ENCODE results near the gene PRODH2.
"Not testable (repeated sequence)": the region's sequence is repeated elsewhere in the genome, so short reads cannot be mapped to it uniquely, and the experiment has no call there.

Gene PRODH2

DNA sequence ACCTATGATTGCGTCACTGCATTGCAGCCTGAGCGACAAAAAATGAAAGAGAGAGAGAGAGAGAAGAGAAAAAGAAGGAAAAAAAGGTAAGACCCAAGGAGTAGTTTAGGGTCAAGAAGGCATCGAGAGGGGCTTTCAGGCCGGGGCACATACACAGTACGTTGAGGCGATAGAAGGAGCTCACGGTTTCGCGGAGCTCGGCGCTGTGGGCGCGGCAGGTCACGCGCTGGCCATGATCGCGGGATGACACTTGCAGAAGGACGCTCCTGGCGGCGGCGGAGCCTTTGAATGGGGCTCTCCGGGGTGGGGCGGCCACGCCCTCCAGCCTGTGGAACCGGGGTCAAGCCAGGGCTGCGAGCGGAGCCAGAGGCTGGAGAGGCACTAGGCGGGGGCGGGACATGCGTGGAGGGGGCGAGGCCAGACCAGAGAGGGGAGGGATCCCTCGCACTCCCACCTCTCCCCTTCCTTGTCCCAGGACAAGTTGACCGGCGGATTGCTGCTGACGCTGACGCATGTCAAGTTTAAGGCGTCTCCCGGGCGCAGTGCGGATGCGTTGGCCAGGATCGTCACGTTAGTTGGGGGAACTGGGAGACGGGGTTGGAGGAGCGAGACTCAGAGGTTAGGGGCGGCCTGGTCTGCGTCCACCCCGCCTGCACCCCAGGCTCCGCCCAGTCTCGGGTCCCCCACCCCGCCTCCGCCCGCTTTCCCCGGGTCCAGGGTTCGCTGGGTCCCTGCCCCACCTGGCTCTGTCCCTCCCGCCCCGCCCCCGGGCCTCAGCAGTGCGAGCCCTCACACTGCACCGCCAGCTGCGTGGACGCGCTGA, 32.8 kb upstream of the PRODH2 start:
- H3K36me3 ChIP-seq (ENCODE audit: insufficient read depth, low read length), result no peaks in the 10 kb centered on the region
- no peak overlapping the region for H3K27ac ChIP-seq
- H3K9ac ChIP-seq (ENCODE audit: insufficient read length), result no peak overlapping the region
- TF ChIP-seq EZH2 (IDR thresholded peaks at IDR 0.05), result no peak
- no peak overlapping the region for H3K4me3 ChIP-seq
- no peaks in the 10 kb centered on the region for H3K9me3 ChIP-seq (ENCODE audit: low read depth, low read length)
- DNase-seq (ENCODE audit: low read depth, low spot score), result no peak

DNA sequence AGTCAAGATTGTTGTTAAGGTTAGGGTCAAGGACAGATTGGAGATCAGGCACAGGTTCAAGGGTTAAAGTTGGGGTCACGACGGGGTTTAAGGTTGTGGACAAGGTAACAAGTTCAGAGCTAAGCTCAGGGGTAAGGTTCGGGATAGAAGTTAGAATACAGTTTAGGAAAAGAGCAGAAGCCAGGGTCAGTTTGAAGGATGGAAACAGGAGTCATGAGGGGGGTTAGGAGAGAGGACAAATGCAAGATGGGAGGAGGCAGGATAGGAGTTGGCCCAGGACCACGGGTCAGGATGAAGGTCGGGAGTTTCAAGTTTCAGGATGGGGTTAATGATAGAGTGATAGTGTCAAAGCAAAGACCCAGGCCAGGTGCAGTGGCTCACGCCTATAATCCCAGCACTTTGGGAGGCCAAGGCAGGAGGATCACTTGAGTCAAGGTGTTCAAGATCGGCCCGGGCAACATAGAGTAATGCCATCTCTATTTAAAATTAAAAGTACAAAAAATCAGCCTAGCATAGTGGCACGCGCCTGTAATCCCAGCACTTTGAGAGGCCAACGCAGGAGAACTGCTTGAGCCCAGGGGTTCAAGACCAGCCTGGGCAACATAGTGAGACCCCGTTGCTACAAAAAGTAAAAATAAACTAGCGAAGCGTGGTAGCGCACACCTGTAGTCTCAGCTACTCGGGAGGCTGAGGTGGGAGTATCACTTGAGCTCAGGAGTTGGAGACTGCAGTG, 32.0 kb upstream of the PRODH2 start:
- TF ChIP-seq FOXP2 (optimal IDR thresholded peaks at IDR 0.05; ENCODE audit: control extremely low read depth, extremely low read length, insufficient read depth), result no peak
- TF ChIP-seq POLR2AphosphoS5 (IDR thresholded peaks at IDR 0.05; ENCODE audit: borderline replicate concordance, low read depth, low read length), result no peak
- TF ChIP-seq EZH2 (IDR thresholded peaks at IDR 0.05), result no peak
- H3K9me3 ChIP-seq (ENCODE audit: low read depth, low read length), result no peaks in the 10 kb centered on the region
- H3K27ac ChIP-seq, result no peak overlapping the region
- DNase-seq (ENCODE audit: low read depth, low spot score), result no peak
- H3K36me3 ChIP-seq (ENCODE audit: insufficient read depth, low read length), result no peaks in the 10 kb centered on the region
- no peak overlapping the region for H3K4me3 ChIP-seq
- H3K9ac ChIP-seq (ENCODE audit: insufficient read length), result no peak overlapping the region

DNA sequence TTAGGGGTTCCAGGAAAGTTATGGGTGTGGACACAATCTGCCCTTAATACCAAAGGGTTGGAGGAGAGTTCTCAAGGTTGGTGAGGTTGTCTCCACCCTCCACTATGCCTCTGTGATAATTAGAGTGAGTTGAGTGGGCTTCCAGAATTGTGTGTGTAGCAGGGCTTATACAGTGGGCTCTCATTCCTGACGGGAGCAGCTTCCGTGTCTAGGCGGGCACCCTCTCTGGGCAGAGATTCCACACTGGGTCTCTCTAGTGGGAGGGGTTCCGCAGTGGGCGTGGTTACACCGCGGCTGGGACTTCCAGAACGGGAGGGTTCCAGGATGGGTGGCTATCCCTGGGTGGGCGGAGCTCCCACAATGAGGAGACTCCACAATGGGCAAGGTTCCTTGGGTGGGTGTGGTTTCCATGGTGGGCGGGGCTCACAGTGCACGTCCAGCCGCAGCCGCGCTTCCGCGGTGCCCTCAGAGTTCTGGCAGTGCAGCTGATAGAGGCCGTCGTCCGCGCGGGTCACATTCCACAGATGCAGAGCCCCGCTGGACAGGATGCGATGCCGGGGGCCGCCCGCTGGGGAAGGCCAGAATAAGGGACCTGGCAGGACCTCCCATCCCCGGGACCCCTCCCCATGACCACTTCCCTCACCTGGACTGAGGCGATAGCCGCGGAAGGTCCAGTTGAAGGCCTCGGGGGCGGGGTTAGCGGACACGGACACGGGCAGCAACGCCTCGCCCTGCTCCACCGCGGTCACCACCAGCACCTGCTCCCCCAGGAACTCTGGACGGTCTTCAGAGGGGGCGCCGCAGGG, 31.2 kb upstream of the PRODH2 start:
- TF ChIP-seq FOXP2 (optimal IDR thresholded peaks at IDR 0.05; ENCODE audit: control extremely low read depth, extremely low read length, insufficient read depth) (no peak), EZH2 (IDR thresholded peaks at IDR 0.05) (no peak), POLR2AphosphoS5 (IDR thresholded peaks at IDR 0.05; ENCODE audit: borderline replicate concordance, low read depth, low read length) (no peak)
- Histone ChIP-seq H3K27ac (no peak overlapping the region), H3K9me3 (ENCODE audit: low read depth, low read length) (no peaks in the 10 kb centered on the region), H3K36me3 (ENCODE audit: insufficient read depth, low read length) (no peaks in the 10 kb centered on the region), H3K4me3 (no peak overlapping the region), H3K9ac (ENCODE audit: insufficient read length) (no peak overlapping the region)
- DNase-seq (ENCODE audit: low read depth, low spot score), result no peak

DNA sequence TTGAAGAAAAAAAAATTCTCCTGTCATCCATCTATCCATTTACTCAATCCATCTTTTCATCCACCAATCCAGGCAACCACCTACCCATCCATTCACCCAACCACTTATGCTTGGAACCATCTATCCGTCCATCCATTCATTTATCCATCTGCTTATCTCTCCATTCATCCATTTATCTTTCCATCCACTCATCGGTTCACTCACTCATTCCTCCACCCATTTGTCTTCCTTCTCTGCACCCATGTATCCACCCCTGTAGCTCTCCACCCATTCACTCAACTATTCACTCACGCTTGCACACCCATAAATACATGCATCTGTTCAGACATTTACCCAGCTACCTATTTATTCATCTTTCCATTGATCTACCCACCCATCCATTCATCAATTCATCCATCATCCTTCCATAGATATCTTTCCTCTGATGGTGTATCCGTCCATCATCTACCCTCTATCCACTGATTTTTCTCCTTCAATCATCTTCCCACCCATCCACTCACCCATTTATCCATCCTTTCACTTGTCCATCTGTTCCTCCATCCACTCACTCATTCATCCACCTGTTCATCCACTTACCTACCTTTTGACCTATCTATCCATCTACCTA, 30.1 kb upstream of the PRODH2 start:
- no peak overlapping the region for H3K4me3 ChIP-seq
- no peak overlapping the region for H3K9ac ChIP-seq (ENCODE audit: insufficient read length)
- no peaks in the 10 kb centered on the region for H3K9me3 ChIP-seq (ENCODE audit: low read depth, low read length)
- no peaks in the 10 kb centered on the region for H3K36me3 ChIP-seq (ENCODE audit: insufficient read depth, low read length)
- no peak overlapping the region for H3K27ac ChIP-seq
- DNase-seq (ENCODE audit: low read depth, low spot score), result no peak
- TF ChIP-seq EZH2 (IDR thresholded peaks at IDR 0.05), result no peak
- no peak for TF ChIP-seq POLR2AphosphoS5 (IDR thresholded peaks at IDR 0.05; ENCODE audit: borderline replicate concordance, low read depth, low read length)
- TF ChIP-seq FOXP2 (optimal IDR thresholded peaks at IDR 0.05; ENCODE audit: control extremely low read depth, extremely low read length, insufficient read depth), result no peak

DNA sequence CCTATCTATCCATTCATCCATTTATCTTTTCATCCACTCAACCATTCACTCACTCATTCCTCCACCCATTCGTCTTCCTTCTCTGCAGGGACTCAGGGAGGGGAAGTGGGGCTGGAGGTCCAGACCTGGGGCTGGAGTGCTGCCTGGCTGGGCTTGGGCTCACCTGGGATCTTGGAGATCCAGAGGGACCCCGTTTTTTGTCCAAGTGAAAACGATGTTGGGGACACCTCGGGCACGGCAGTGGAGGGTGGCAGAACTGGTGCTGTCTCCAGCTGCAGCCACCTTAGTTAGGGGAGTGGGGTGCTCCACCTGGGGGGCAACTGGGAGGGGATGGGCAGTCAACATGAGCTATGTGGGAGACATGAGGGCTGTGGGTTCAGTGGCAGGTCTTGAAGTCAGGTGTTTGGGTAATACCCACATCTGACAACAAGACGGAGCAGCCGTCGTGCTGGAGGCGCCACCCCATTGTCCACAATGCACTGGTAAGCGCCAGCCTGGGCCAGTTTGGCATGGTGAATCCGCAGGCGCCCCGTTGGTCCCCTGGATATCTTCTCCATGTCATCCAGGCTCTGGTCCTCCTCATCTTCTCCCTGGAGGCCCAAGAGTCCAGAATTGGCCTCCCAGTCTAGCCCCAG, 29.4 kb upstream of the PRODH2 start:
- Histone ChIP-seq H3K36me3 (ENCODE audit: insufficient read depth, low read length) (no peaks in the 10 kb centered on the region), H3K27ac (no peak overlapping the region), H3K9me3 (ENCODE audit: low read depth, low read length) (no peaks in the 10 kb centered on the region), H3K9ac (ENCODE audit: insufficient read length) (no peak overlapping the region), H3K4me3 (no peak overlapping the region)
- DNase-seq (ENCODE audit: low read depth, low spot score), result no peak
- TF ChIP-seq EZH2 (IDR thresholded peaks at IDR 0.05), result no peak
- no peak for TF ChIP-seq FOXP2 (optimal IDR thresholded peaks at IDR 0.05; ENCODE audit: control extremely low read depth, extremely low read length, insufficient read depth)
- no peak for TF ChIP-seq POLR2AphosphoS5 (IDR thresholded peaks at IDR 0.05; ENCODE audit: borderline replicate concordance, low read depth, low read length)

DNA sequence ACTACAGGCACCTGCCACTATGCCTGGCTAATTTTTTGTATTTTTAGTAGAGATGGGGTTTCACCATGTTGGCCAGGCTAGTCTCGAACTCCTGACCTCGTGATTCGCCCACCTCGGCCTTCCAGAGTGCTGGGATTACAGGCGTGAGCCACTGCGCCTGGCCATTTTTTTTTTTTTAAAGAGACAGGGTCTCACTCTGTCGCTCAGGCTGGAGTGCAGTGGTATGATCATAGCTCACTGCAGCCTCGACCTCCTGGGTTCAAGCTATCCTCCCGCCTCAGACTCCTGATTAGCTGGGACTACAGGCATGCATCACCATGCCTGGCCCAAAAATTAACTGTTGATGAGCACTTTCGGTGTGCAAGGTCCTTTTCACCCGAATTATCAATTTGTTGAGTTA, 23.5 kb upstream of the PRODH2 start:
- H3K27ac ChIP-seq; DNase-seq (ENCODE audit: low read depth, low spot score); H3K36me3 ChIP-seq (ENCODE audit: insufficient read depth, low read length); H3K9ac ChIP-seq (ENCODE audit: insufficient read length); H3K4me3 ChIP-seq; H3K9me3 ChIP-seq (ENCODE audit: low read depth, low read length): not testable (repeated sequence)

DNA sequence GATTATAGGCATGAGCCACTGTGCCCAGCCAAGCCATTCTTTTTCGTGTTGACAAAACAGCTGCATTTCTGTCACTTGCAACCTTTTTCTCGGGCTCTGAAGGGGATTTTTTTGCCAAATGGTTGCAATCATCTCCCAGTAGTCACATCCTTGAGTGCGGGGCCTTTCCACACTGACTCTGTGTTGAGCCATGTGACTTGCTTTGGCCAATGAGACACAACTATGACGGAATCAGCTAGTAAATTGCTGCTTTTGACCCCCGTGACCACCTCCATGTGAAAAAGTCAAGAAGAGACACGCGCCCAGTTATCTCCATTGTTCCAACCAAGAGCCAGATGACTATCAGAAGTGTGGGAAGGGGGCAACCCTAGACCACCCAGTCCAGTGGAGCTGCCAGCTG, 21.3 kb upstream of the PRODH2 start:
- TF ChIP-seq FOXP2 (optimal IDR thresholded peaks at IDR 0.05; ENCODE audit: control extremely low read depth, extremely low read length, insufficient read depth) (no peak), POLR2AphosphoS5 (IDR thresholded peaks at IDR 0.05; ENCODE audit: borderline replicate concordance, low read depth, low read length) (no peak), EZH2 (IDR thresholded peaks at IDR 0.05) (no peak)

DNA sequence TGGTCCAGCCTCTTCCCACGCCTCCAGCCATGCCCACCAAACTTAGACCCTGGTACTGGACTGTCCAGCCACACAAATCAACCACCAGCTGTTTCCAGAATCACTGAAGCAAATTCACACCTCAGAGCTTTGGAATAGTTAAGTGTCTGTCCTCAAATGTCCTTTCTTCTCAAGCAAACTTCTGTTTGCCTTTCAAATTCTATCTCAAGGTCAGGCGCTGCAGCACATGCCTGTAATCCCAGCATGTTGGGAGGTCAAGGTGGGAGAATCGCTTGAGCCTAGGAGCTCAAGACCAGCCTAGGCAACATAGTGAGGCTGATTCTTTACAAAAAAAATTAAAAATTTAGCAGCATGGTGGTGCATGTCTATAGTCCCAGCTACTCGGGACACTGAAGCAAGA, 19.4 kb upstream of the PRODH2 start:
- Histone ChIP-seq H3K9ac (ENCODE audit: insufficient read length) (no peak overlapping the region), H3K9me3 (ENCODE audit: low read depth, low read length) (no peaks in the 10 kb centered on the region), H3K27ac (no peak overlapping the region), H3K4me3 (no peak overlapping the region), H3K36me3 (ENCODE audit: insufficient read depth, low read length) (no peaks in the 10 kb centered on the region)
- DNase-seq (ENCODE audit: low read depth, low spot score), result no peak
- no peak for TF ChIP-seq EZH2 (IDR thresholded peaks at IDR 0.05)
- no peak for TF ChIP-seq FOXP2 (optimal IDR thresholded peaks at IDR 0.05; ENCODE audit: control extremely low read depth, extremely low read length, insufficient read depth)
- TF ChIP-seq POLR2AphosphoS5 (IDR thresholded peaks at IDR 0.05; ENCODE audit: borderline replicate concordance, low read depth, low read length), result no peak

More for the DNA sequence above, 21.3 kb upstream of the PRODH2 start:
- Histone ChIP-seq H3K9me3 (ENCODE audit: low read depth, low read length) (no peaks in the 10 kb centered on the region), H3K27ac (no peak overlapping the region), H3K36me3 (ENCODE audit: insufficient read depth, low read length) (no peaks in the 10 kb centered on the region), H3K9ac (ENCODE audit: insufficient read length) (no peak overlapping the region), H3K4me3 (no peak overlapping the region)
- no peak for DNase-seq (ENCODE audit: low read depth, low spot score)
